Upper lobe of left lung (tissue), 6 donors: Measurements from ENCODE around the gene TMEM183A. TPM values are rescaled to one million over a fixed set of nuclear protein-coding genes. Genes with fewer than 3 reads are reported as not detected.
"Not testable (repeated sequence)": the region's sequence is repeated elsewhere in the genome, so short reads cannot be mapped to it uniquely, and the experiment has no call there.

ENCODE experiments used
- ATAC-seq, 2 donors: fragments of 200-7000 bp; cut with Tn5 transposase; one replicate each; pipeline ENCODE4 v1.9.1; 2022; ENCODE audit warnings: mild to moderate bottlenecking in 2 of 2, moderate library complexity in 2 of 2; ENCODE audit not compliant: low FRiP score in 2 of 2
- DNase-seq, 2 donors: peaks; one replicate each; pipeline ENCODE4 v3.0.0-alpha.2; 2019 to 2020
- H3K27ac ChIP-seq, 4 donors: fragments of 200-600 bp; sonication (generic); one replicate each; pipeline ENCODE4 v1.5.1; 2016 to 2019
- H3K27me3 ChIP-seq, 4 donors: fragments of 200-600 bp; sonication (generic); one replicate each; pipeline ENCODE4 v1.5.1; 2017 to 2019
- H3K36me3 ChIP-seq, 4 donors: fragments of 200-600 bp; sonication (generic); one replicate each; pipeline ENCODE4 v1.5.1; 2016 to 2019
- H3K4me1 ChIP-seq, 4 donors: fragments of 200-600 bp; sonication (generic); one replicate each; pipeline ENCODE4 v1.5.1; 2018 to 2019
- H3K4me3 ChIP-seq, 4 donors: fragments of 200-600 bp; sonication (generic); one replicate each; pipeline ENCODE4 v1.5.1; 2017 to 2019; ENCODE audit warnings: mild to moderate bottlenecking in 2 of 4, moderate library complexity in 1 of 4
- H3K9me3 ChIP-seq, 4 donors: fragments of 200-600 bp; sonication (generic); one replicate each; pipeline ENCODE4 v1.5.1; 2018 to 2019
- CTCF ChIP-seq, 6 experiments: fragments of 450-650 bp in 4 of 6; fragments of 200-600 bp in 2 of 6; sonication (generic) in 2 of 6; IDR thresholded peaks; one replicate each; pipeline ENCODE4 v1.5.1; 2016 to 2019; ENCODE audit warnings: antibody characterized with exemption in 6 of 6
- EP300 ChIP-seq, 4 donors: sonication (generic); formaldehyde crosslinking; IDR thresholded peaks; one replicate each; pipeline ENCODE4 v1.5.1; 2017; ENCODE audit warnings: antibody characterized with exemption in 4 of 4, control low read depth in 2 of 4
- POLR2A ChIP-seq, 4 donors: fragments of 450-650 bp; IDR thresholded peaks; one replicate each; pipeline ENCODE4 v1.5.1; 2016 to 2017; ENCODE audit warnings: antibody characterized with exemption in 4 of 4, mild to moderate bottlenecking in 2 of 4
- POLR2AphosphoS5 ChIP-seq, 2 donors: sonication (generic); formaldehyde crosslinking; IDR thresholded peaks; one replicate each; pipeline ENCODE4 v1.5.1; 2017; ENCODE audit warnings: antibody characterized with exemption in 2 of 2
- WGBS, 2 donors: methylation state at CpG; one replicate each; pipeline ENCODE4 v1.1.5; 2017 to 2018; 5-methylcytosine and 5-hydroxymethylcytosine counted together
- total RNA-seq, 6 donors: library from RNA; depleted of rRNA in 4 of 6; stranded (reverse); fragments of >200 nt in 4 of 6; gene quantifications; one replicate each; pipeline versions ENCODE4 v1.1.0 to v1.2.1, GENCODE V29; 2016 to 2021
- donor health status: DM: no; HTN: no; CAD: no; lungs with moderate emphysema.
- donor health status: DM: no; HTN: yes; CAD: no; lungs with severe emphysema.

The TMEM183A gene
- total RNA-seq, 6 donors from 2014 or later = 45.4 to 71.9 (median 68.1) TPM

GRCh38 chr1:202974856-202975255 lies 32.3 kb upstream of the TMEM183A start:
- no peak for TF ChIP-seq POLR2AphosphoS5 (IDR thresholded peaks at IDR 0.05)
- no peak for TF ChIP-seq CTCF (IDR thresholded peaks at IDR 0.05)
- TF ChIP-seq EP300 (IDR thresholded peaks at IDR 0.05) = no peak
- TF ChIP-seq POLR2A (IDR thresholded peaks at IDR 0.05) = no peak
- Histone ChIP-seq H3K36me3 (no peaks in the 10 kb centered on the region), H3K4me3 (no peak overlapping the region), H3K9me3 (no peaks in the 10 kb centered on the region), H3K27ac (no peak overlapping the region), H3K4me1 (peaks cover 0 to 3% (median under 1%) of the 10 kb centered on the region in 4 donors), H3K27me3 (no peaks in the 10 kb centered on the region)
- no peak for DNase-seq
- ATAC-seq = no peak
- 81 to 87% methylated on average over 2 to 3 of the region's 3 CpGs for WGBS, 2 donors

GRCh38 chr1:202976633-202977032 lies 30.5 kb upstream of the TMEM183A start:
- no peaks in the 10 kb centered on the region for H3K36me3 ChIP-seq
- TF ChIP-seq POLR2A (IDR thresholded peaks at IDR 0.05) = no peak
- no peak for TF ChIP-seq POLR2AphosphoS5 (IDR thresholded peaks at IDR 0.05)
- TF ChIP-seq EP300 (IDR thresholded peaks at IDR 0.05) = no peak
- TF ChIP-seq CTCF (IDR thresholded peaks at IDR 0.05) = no peak
- H3K27me3 ChIP-seq = no peaks in the 10 kb centered on the region
- no peaks in the 10 kb centered on the region for H3K9me3 ChIP-seq
- DNase-seq (no peak), ATAC-seq (no peak)
- H3K4me1 ChIP-seq = no peaks in the 10 kb centered on the region
- H3K4me3 ChIP-seq = no peak overlapping the region
- 22 to 29% methylated on average over 3 of the region's 3 CpGs for WGBS, 2 donors
- no peak overlapping the region for H3K27ac ChIP-seq

- TF ChIP-seq CTCF (IDR thresholded peaks at IDR 0.05) (no peak), EP300 (IDR thresholded peaks at IDR 0.05) (no peak), POLR2A (IDR thresholded peaks at IDR 0.05) (no peak), POLR2AphosphoS5 (IDR thresholded peaks at IDR 0.05) (no peak)
- WGBS, 2 donors = 74 to 86% methylated on average over 2 of the region's 2 CpGs
- no peak for ATAC-seq
- Histone ChIP-seq H3K27ac (no peak overlapping the region), H3K4me1 (no peaks in the 10 kb centered on the region), H3K9me3 (no peaks in the 10 kb centered on the region), H3K36me3 (no peaks in the 10 kb centered on the region), H3K27me3 (no peaks in the 10 kb centered on the region), H3K4me3 (no peak overlapping the region)
- DNase-seq = no peak
These were observed 27.7 kb upstream of the TMEM183A start for GRCh38 chr1:202979459-202979858.

- ATAC-seq (no peak), DNase-seq (no peak)
- H3K27ac ChIP-seq = no peak overlapping the region
- TF ChIP-seq POLR2AphosphoS5 (IDR thresholded peaks at IDR 0.05) (no peak), POLR2A (IDR thresholded peaks at IDR 0.05) (no peak), CTCF (IDR thresholded peaks at IDR 0.05) (no peak), EP300 (IDR thresholded peaks at IDR 0.05) (no peak)
- no peak overlapping the region for H3K4me3 ChIP-seq
- no peaks in the 10 kb centered on the region for H3K9me3 ChIP-seq
- no peaks in the 10 kb centered on the region for H3K36me3 ChIP-seq
- WGBS, 2 donors = 30 to 57% methylated on average over 2 of the region's 2 CpGs
- no peaks in the 10 kb centered on the region for H3K4me1 ChIP-seq
- H3K27me3 ChIP-seq = no peaks in the 10 kb centered on the region
These were observed 25.2 kb upstream of the TMEM183A start for GRCh38 chr1:202981939-202982338.

GRCh38 chr1:202982715-202983430 lies 24.3 kb upstream of the TMEM183A start:
- ATAC-seq (no peak), DNase-seq (no peak)
- H3K4me1 ChIP-seq = no peaks in the 10 kb centered on the region
- H3K9me3 ChIP-seq = no peaks in the 10 kb centered on the region
- H3K36me3 ChIP-seq = no peaks in the 10 kb centered on the region
- TF ChIP-seq CTCF (IDR thresholded peaks at IDR 0.05) (no peak), POLR2AphosphoS5 (IDR thresholded peaks at IDR 0.05) (no peak), POLR2A (IDR thresholded peaks at IDR 0.05) (no peak), EP300 (IDR thresholded peaks at IDR 0.05) (no peak)
- H3K27me3 ChIP-seq = no peaks in the 10 kb centered on the region
- no peak overlapping the region for H3K27ac ChIP-seq
- 76 to 85% methylated on average over 3 of the region's 3 CpGs for WGBS, 2 donors
- H3K4me3 ChIP-seq = no peak overlapping the region

GRCh38 chr1:202986120-202986519 lies 21.1 kb upstream of the TMEM183A start:
- not testable (repeated sequence) for DNase-seq, H3K36me3 ChIP-seq, H3K9me3 ChIP-seq, H3K4me1 ChIP-seq, H3K27ac ChIP-seq, H3K27me3 ChIP-seq, H3K4me3 ChIP-seq, ATAC-seq
- 74 to 75% methylated on average over 9 of the region's 9 CpGs for WGBS, 2 donors
